WTC11 (cell line): ENCODE data around the gene ARHGEF25. TPM values are rescaled to one million over a fixed set of nuclear protein-coding genes. Genes with fewer than 3 reads are reported as not detected.

ENCODE experiments used
- ATAC-seq: fragments of 200-7000 bp; cut with Tn5 transposase; 2 replicates; pipeline ENCODE4 v1.10.0; 2021; ENCODE audit warnings: mild to moderate bottlenecking, moderate library complexity
- CTCF ChIA-PET: fragments of 300-600 bp; sonication (Branson Sonifier 250); formaldehyde crosslinking; loops from one replicate; lab custom pipeline; 2021; ENCODE audit warnings: antibody characterized with exemption; lab: Charles Lee
- POLR2A ChIA-PET: fragments of 350-600 bp; sonication (Branson Sonifier 250); formaldehyde crosslinking; loops from one replicate; lab custom pipeline; 2021; ENCODE audit warnings: antibody characterized with exemption; lab: Charles Lee
- DNase-seq: peaks from one replicate; pipeline ENCODE4 v3.0.0; 2021; ENCODE audit warnings: low spot score
- H3K27ac Mint-ChIP-seq: 2 replicates; pipeline ENCODE4 v1.8.0; 2021; ENCODE audit warnings: mixed read lengths
- H3K27me3 Mint-ChIP-seq: 2 replicates; pipeline ENCODE4 v1.8.0; 2021; ENCODE audit warnings: low read depth, mild to moderate bottlenecking, moderate library complexity, mixed read lengths
- H3K36me3 Mint-ChIP-seq: 2 replicates; pipeline ENCODE4 v1.8.0; 2021; ENCODE audit warnings: mixed read lengths
- H3K4me1 Mint-ChIP-seq: 2 replicates; pipeline ENCODE4 v1.8.0; 2022; ENCODE audit warnings: mixed read lengths
- H3K4me3 Mint-ChIP-seq: 2 replicates; pipeline ENCODE4 v1.8.0; 2021; ENCODE audit warnings: mild to moderate bottlenecking, moderate library complexity, mixed read lengths
- H3K9me3 Mint-ChIP-seq: 2 replicates; pipeline ENCODE4 v1.8.0; 2021; ENCODE audit warnings: mixed read lengths
- AFF4 ChIP-seq: sonication (generic); formaldehyde crosslinking; IDR thresholded peaks from 2 replicates; pipeline ENCODE4 v1.8.1; 2023; ENCODE audit warnings: mild to moderate bottlenecking, missing genetic modification reagents, borderline replicate concordance
- ATF6 ChIP-seq: sonication (generic); formaldehyde crosslinking; IDR thresholded peaks from 2 replicates; pipeline ENCODE4 v1.8.1; 2023; ENCODE audit warnings: mild to moderate bottlenecking, missing genetic modification reagents
- CREB1 ChIP-seq: sonication (generic); formaldehyde crosslinking; IDR thresholded peaks from 2 replicates; pipeline ENCODE4 v1.8.0; 2023; ENCODE audit warnings: mild to moderate bottlenecking, missing genetic modification reagents
- CTCF ChIP-seq: fragments of 200-600 bp; IDR thresholded peaks from 2 replicates; pipeline ENCODE4 v1.8.0; 2022; ENCODE audit warnings: antibody characterized with exemption
- E2F5 ChIP-seq: sonication (generic); formaldehyde crosslinking; IDR thresholded peaks from 2 replicates; pipeline ENCODE4 v1.8.1; 2022; ENCODE audit warnings: mild to moderate bottlenecking, moderate library complexity, missing genetic modification reagents
- ETV6 ChIP-seq: sonication (generic); formaldehyde crosslinking; IDR thresholded peaks from 2 replicates; pipeline ENCODE4 v1.8.1; 2022; ENCODE audit warnings: mild to moderate bottlenecking, missing genetic modification reagents
- FOXP1 ChIP-seq: sonication (generic); formaldehyde crosslinking; IDR thresholded peaks from 2 replicates; pipeline ENCODE4 v1.8.0; 2022; ENCODE audit warnings: missing genetic modification reagents, mild to moderate bottlenecking, moderate library complexity, borderline replicate concordance
- JUN ChIP-seq: sonication (generic); formaldehyde crosslinking; IDR thresholded peaks from 2 replicates; pipeline ENCODE4 v1.8.0; 2023; ENCODE audit warnings: mild to moderate bottlenecking, missing genetic modification reagents
- USF1 ChIP-seq: sonication (generic); formaldehyde crosslinking; IDR thresholded peaks from 2 replicates; pipeline ENCODE4 v1.8.0; 2022; ENCODE audit warnings: mild to moderate bottlenecking, missing genetic modification reagents
- ZNF138 ChIP-seq: sonication (generic); formaldehyde crosslinking; conservative IDR thresholded peaks from 2 replicates; pipeline ENCODE4 v1.8.1; 2022; ENCODE audit warnings: mild to moderate bottlenecking, moderate library complexity, missing genetic modification reagents
- ZNF317 ChIP-seq: sonication (generic); formaldehyde crosslinking; IDR thresholded peaks from 2 replicates; pipeline ENCODE4 v1.8.1; 2023; ENCODE audit warnings: low read depth, mild to moderate bottlenecking, moderate library complexity, missing genetic modification reagents, borderline replicate concordance
- ZNF425 ChIP-seq: fragments of 250-450 bp; sonication (Bioruptor Pico); conservative IDR thresholded peaks from 2 replicates; pipeline ENCODE4 v1.9.0; 2021; ENCODE audit warnings: mild to moderate bottlenecking
- total RNA-seq: library from RNA; stranded (reverse); gene quantifications from 3 replicates; pipeline ENCODE4 v1.2.3, GENCODE V29; 2021

ARHGEF25 gene
- total RNA-seq, 1 experiment from 2014 or later, result 11.9 TPM

GRCh38 chr12:57592551-57593165 is 18.6 kb upstream of the ARHGEF25 start:
- Mint-ChIP-seq H3K4me3 (peak overlapping the region; percentile 89), H3K27me3 (peaks cover 3% of the 10 kb centered on the region; the same call in 1 of the 2 replicates), H3K36me3 (peaks cover 9% of the 10 kb centered on the region), H3K4me1 (peaks cover 14% of the 10 kb centered on the region), H3K9me3 (no peaks in the 10 kb centered on the region), H3K27ac (no peak overlapping the region)
- CTCF ChIA-PET, result interaction anchor here (1.0 to 4.7 kb wide), 6 partner anchors 9 to 143 kb away, joined by 4 to 22 read pairs (median 10); no protein-coding TSS in a partner anchor
- ATAC-seq (no peak), DNase-seq (no peak)
- TF ChIP-seq JUN (no peak), USF1 (CRISPR knock-in tag) (no peak), ETV6 (CRISPR knock-in tag) (no peak), ZNF138 (CRISPR knock-in tag) (no peak), CREB1 (CRISPR knock-in tag) (no peak), FOXP1 (CRISPR knock-in tag) (no peak), CTCF (no peak), E2F5 (CRISPR knock-in tag) (no peak), ATF6 (CRISPR knock-in tag) (no peak), ZNF317 (CRISPR knock-in tag) (no peak)
- POLR2A ChIA-PET, result no interaction called here

- no peak for ATAC-seq
- peaks cover 14% of the 10 kb centered on the region for H3K4me1 Mint-ChIP-seq
- DNase-seq, result no peak
- TF ChIP-seq AFF4 (CRISPR knock-in tag) (no peak), ETV6 (CRISPR knock-in tag) (no peak), ZNF425 (CRISPR knock-in tag) (no peak)
- TF ChIP-seq, all 79 proteins: peak for 0
- no peaks in the 10 kb centered on the region for H3K9me3 Mint-ChIP-seq
- CTCF ChIA-PET, result interaction anchor here (0.6 to 4.7 kb wide), 5 partner anchors 9 to 149 kb away, joined by 4 to 22 read pairs (median 7); no protein-coding TSS in a partner anchor
- H3K4me3 Mint-ChIP-seq, result no peak overlapping the region
- peaks cover 11% of the 10 kb centered on the region for H3K36me3 Mint-ChIP-seq
- POLR2A ChIA-PET, result no interaction called here
- peaks cover 3% of the 10 kb centered on the region; the same call in 1 of the 2 replicates for H3K27me3 Mint-ChIP-seq
- H3K27ac Mint-ChIP-seq, result no peak overlapping the region
These were observed 18.0 kb upstream of the ARHGEF25 start for GRCh38 chr12:57593187-57593586.
